Activated CD4-positive, alpha-beta T cell treated with anti-CD3 and anti-CD28 coated beads, Interleukin-2, amount 10 ng/mL, durations not matched to agents 24 days and 14 days (primary cell): ENCODE measurements around the gene PRKG1. TPM values are rescaled to one million over a fixed set of nuclear protein-coding genes. Genes with fewer than 3 reads are reported as not detected.
"Not testable (repeated sequence)": the region's sequence is repeated elsewhere in the genome, so short reads cannot be mapped to it uniquely, and the experiment has no call there.

Experiments used
- DNase-seq: peaks from one replicate; pipeline ENCODE4 v3.0.0; 2022
- H3K27ac Mint-ChIP-seq: one replicate; pipeline ENCODE4 v1.8.0; 2022; ENCODE audit warnings: mild to moderate bottlenecking, mixed read lengths
- H3K27me3 Mint-ChIP-seq: one replicate; pipeline ENCODE4 v1.8.0; 2022; ENCODE audit warnings: mixed read lengths
- H3K36me3 Mint-ChIP-seq: one replicate; pipeline ENCODE4 v1.8.0; 2022; ENCODE audit warnings: low read depth, mild to moderate bottlenecking, mixed read lengths
- H3K4me1 Mint-ChIP-seq: one replicate; pipeline ENCODE4 v1.8.0; 2021; ENCODE audit warnings: mixed read lengths
- H3K4me3 Mint-ChIP-seq: one replicate; pipeline ENCODE4 v1.8.0; 2022; ENCODE audit warnings: mild to moderate bottlenecking, moderate library complexity, mixed read lengths
- H3K9me3 Mint-ChIP-seq: one replicate; pipeline ENCODE4 v1.8.0; 2021; ENCODE audit warnings: mixed read lengths
- intact Hi-C: fragments of 100-400 bp; cut with micrococcal nuclease; formaldehyde crosslinking; loops from one replicate; pipeline ENCODE4 v1.15.1; 2023
- total RNA-seq: library from RNA; stranded (reverse); gene quantifications from 2 replicates; pipeline ENCODE4 v1.2.3, GENCODE V29; 2022

The PRKG1 gene
- total RNA-seq, 1 donor from 2014 or later: not detected

GRCh38 chr10:52027055-52027705, 952.9 kb downstream of the PRKG1 start:
- no peak overlapping the region for H3K4me3 Mint-ChIP-seq
- no peak overlapping the region for H3K27ac Mint-ChIP-seq

GRCh38 chr10:52028523-52028858, 954.2 kb downstream of the PRKG1 start:
- intact Hi-C loops: no loop called here
- H3K27me3 Mint-ChIP-seq: no peaks in the 10 kb centered on the region
- no peaks in the 10 kb centered on the region for H3K36me3 Mint-ChIP-seq
- no peaks in the 10 kb centered on the region for H3K4me1 Mint-ChIP-seq
- no peak for DNase-seq
- no peak overlapping the region for H3K27ac Mint-ChIP-seq
- no peak overlapping the region for H3K4me3 Mint-ChIP-seq
- no peaks in the 10 kb centered on the region for H3K9me3 Mint-ChIP-seq

More at GRCh38 chr10:52027055-52027705, 952.9 kb downstream of the PRKG1 start:
- H3K36me3 Mint-ChIP-seq: no peaks in the 10 kb centered on the region
- DNase-seq: no peak
- H3K27me3 Mint-ChIP-seq: no peaks in the 10 kb centered on the region
- H3K9me3 Mint-ChIP-seq: no peaks in the 10 kb centered on the region
- intact Hi-C loops: no loop called here
- H3K4me1 Mint-ChIP-seq: no peaks in the 10 kb centered on the region

- Mint-ChIP-seq H3K27me3 (no peaks in the 10 kb centered on the region), H3K9me3 (no peaks in the 10 kb centered on the region), H3K4me3 (no peak overlapping the region), H3K36me3 (no peaks in the 10 kb centered on the region), H3K27ac (no peak overlapping the region), H3K4me1 (no peaks in the 10 kb centered on the region)
- intact Hi-C loops: no loop called here
- no peak for DNase-seq
Measured at GRCh38 chr10:52029628-52030027, 955.3 kb downstream of the PRKG1 start.

GRCh38 chr10:52030051-52030790, 955.9 kb downstream of the PRKG1 start:
- no peak overlapping the region for H3K4me3 Mint-ChIP-seq

GRCh38 chr10:52030975-52031374, 956.7 kb downstream of the PRKG1 start:
- Mint-ChIP-seq H3K4me1 (no peaks in the 10 kb centered on the region), H3K27ac (no peak overlapping the region), H3K36me3 (no peaks in the 10 kb centered on the region), H3K9me3 (no peaks in the 10 kb centered on the region), H3K27me3 (no peaks in the 10 kb centered on the region), H3K4me3 (no peak overlapping the region)
- DNase-seq: no peak
- intact Hi-C loops: no loop called here

More at GRCh38 chr10:52030051-52030790, 955.9 kb downstream of the PRKG1 start:
- Mint-ChIP-seq H3K4me1 (no peaks in the 10 kb centered on the region), H3K27ac (no peak overlapping the region), H3K27me3 (no peaks in the 10 kb centered on the region), H3K9me3 (no peaks in the 10 kb centered on the region), H3K36me3 (no peaks in the 10 kb centered on the region)
- intact Hi-C loops: no loop called here
- no peak for DNase-seq

- H3K4me3 Mint-ChIP-seq: no peak overlapping the region
- no peaks in the 10 kb centered on the region for H3K4me1 Mint-ChIP-seq
- no peak for DNase-seq
- no peaks in the 10 kb centered on the region for H3K9me3 Mint-ChIP-seq
- H3K36me3 Mint-ChIP-seq: no peaks in the 10 kb centered on the region
- H3K27me3 Mint-ChIP-seq: no peaks in the 10 kb centered on the region
- intact Hi-C loops: no loop called here
- no peak overlapping the region for H3K27ac Mint-ChIP-seq
Measured at GRCh38 chr10:52031771-52032170, 957.5 kb downstream of the PRKG1 start.

- Mint-ChIP-seq H3K9me3 (no peaks in the 10 kb centered on the region), H3K4me1 (no peaks in the 10 kb centered on the region), H3K4me3 (no peak overlapping the region), H3K27me3 (no peaks in the 10 kb centered on the region), H3K36me3 (no peaks in the 10 kb centered on the region), H3K27ac (no peak overlapping the region)
- intact Hi-C loops: no loop called here
- no peak for DNase-seq
Measured at GRCh38 chr10:52032681-52033629, 958.7 kb downstream of the PRKG1 start.

- intact Hi-C loops, DNase-seq, H3K4me3 Mint-ChIP-seq, H3K27ac Mint-ChIP-seq, H3K36me3 Mint-ChIP-seq, H3K9me3 Mint-ChIP-seq, H3K4me1 Mint-ChIP-seq, H3K27me3 Mint-ChIP-seq: not testable (repeated sequence)
Measured at GRCh38 chr10:52039002-52039793, 964.9 kb downstream of the PRKG1 start.

GRCh38 chr10:52040486-52040885, 966.2 kb downstream of the PRKG1 start:
- no peaks in the 10 kb centered on the region for H3K36me3 Mint-ChIP-seq
- DNase-seq: no peak
- no peaks in the 10 kb centered on the region for H3K27me3 Mint-ChIP-seq
- H3K4me1 Mint-ChIP-seq: no peaks in the 10 kb centered on the region
- H3K4me3 Mint-ChIP-seq: no peak overlapping the region
- H3K9me3 Mint-ChIP-seq: no peaks in the 10 kb centered on the region
- intact Hi-C loops: no loop called here
- H3K27ac Mint-ChIP-seq: no peak overlapping the region

GRCh38 chr10:52043811-52044210, 969.5 kb downstream of the PRKG1 start:
- no peak overlapping the region for H3K4me3 Mint-ChIP-seq
- intact Hi-C loops: no loop called here
- H3K27ac Mint-ChIP-seq: no peak overlapping the region
- DNase-seq: no peak
- H3K27me3 Mint-ChIP-seq: no peaks in the 10 kb centered on the region
- H3K4me1 Mint-ChIP-seq: no peaks in the 10 kb centered on the region
- H3K36me3 Mint-ChIP-seq: no peaks in the 10 kb centered on the region
- H3K9me3 Mint-ChIP-seq: no peaks in the 10 kb centered on the region

- Mint-ChIP-seq H3K9me3 (no peaks in the 10 kb centered on the region), H3K27ac (no peak overlapping the region), H3K4me1 (no peaks in the 10 kb centered on the region), H3K4me3 (no peak overlapping the region), H3K36me3 (no peaks in the 10 kb centered on the region), H3K27me3 (no peaks in the 10 kb centered on the region)
- no peak for DNase-seq
- intact Hi-C loops: no loop called here
Measured at GRCh38 chr10:52048051-52048450, 973.8 kb downstream of the PRKG1 start.

- H3K9me3 Mint-ChIP-seq: no peaks in the 10 kb centered on the region
- no peaks in the 10 kb centered on the region for H3K27me3 Mint-ChIP-seq
- no peaks in the 10 kb centered on the region for H3K36me3 Mint-ChIP-seq
- no peak for DNase-seq
- H3K27ac Mint-ChIP-seq: no peak overlapping the region
- H3K4me3 Mint-ChIP-seq: no peak overlapping the region
- H3K4me1 Mint-ChIP-seq: no peaks in the 10 kb centered on the region
- intact Hi-C loops: no loop called here
Measured at GRCh38 chr10:52050429-52051047, 976.3 kb downstream of the PRKG1 start.

GRCh38 chr10:52053497-52053896, 979.2 kb downstream of the PRKG1 start:
- Mint-ChIP-seq H3K9me3 (no peaks in the 10 kb centered on the region), H3K36me3 (no peaks in the 10 kb centered on the region), H3K27ac (no peak overlapping the region), H3K4me3 (no peak overlapping the region), H3K4me1 (no peaks in the 10 kb centered on the region), H3K27me3 (no peaks in the 10 kb centered on the region)
- no peak for DNase-seq
- intact Hi-C loops: no loop called here
